ENCODE results near the gene UBE2E1.

DNA sequence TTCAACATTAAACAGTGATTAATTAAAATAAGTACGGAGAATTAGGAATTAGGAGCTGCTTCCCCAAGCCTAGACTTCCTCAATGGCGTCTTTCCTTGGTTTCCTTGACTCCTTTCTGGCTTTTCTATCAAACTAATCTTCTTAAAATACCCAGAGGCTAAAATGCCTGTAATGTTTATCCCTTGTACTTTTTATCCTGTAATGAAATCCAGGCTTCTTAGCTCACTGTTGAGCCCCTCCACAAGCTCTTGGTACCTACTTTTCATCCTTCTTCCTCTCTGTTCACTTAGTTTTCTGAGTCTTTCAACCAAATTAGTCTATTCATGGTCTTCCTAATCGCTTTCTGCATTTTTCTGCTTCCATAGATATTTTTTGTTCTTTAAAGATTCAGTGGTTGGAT, 6.9 kb upstream of the UBE2E1 start:
- no peak for TF ChIP-seq CTCF (IDR thresholded peaks at IDR 0.05; ENCODE audit: low read depth, low read length)
- TF ChIP-seq POLR2A (IDR thresholded peaks at IDR 0.05; ENCODE audit: extremely low read depth, insufficient read length): no peak
- no peak for TF ChIP-seq MAX (IDR thresholded peaks at IDR 0.05; ENCODE audit: low read depth, low read length)

Data from NB4 (cell line).